NT2/D1 (cell line): ENCODE data around the gene ADM2.

Experiments
- YY1 ChIP-seq: IDR thresholded peaks from 2 replicates; pipeline ENCODE4 v1.6.1; 2011; ENCODE audit not compliant: insufficient read length, insufficient read depth
- ZNF274 ChIP-seq: IDR thresholded peaks from 2 replicates; pipeline ENCODE4 v1.6.1; 2011; ENCODE audit warnings: mild to moderate bottlenecking, low read depth, low read length

DNA sequence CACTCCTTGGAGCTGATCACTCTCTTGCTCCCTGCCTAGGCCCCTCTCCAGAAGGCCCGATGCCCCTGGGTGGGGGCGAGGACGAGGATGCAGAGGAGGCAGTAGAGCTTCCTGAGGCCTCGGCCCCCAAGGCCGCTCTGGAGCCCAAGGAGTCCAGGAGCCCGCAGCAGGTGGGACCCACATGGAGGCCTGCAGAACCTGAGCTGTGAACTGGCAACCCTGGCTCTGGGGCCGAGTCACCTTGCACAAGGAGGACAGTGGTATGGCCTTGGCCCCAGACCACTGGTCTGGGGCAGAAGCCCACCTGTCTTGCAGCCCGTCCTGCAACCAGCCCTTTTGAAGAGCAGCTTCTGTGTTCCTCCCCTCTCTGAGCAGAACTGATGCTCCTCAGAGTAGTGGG is 37.8 kb downstream of the ADM2 start:
- no peak for TF ChIP-seq YY1
- no peak for TF ChIP-seq ZNF274
